B cell (primary cell): Measurements from ENCODE around the gene ERCC3. TPM values are rescaled to one million over a fixed set of nuclear protein-coding genes. Genes with fewer than 3 reads are reported as not detected.

ENCODE experiments used
- ATAC-seq: fragments of 200-7000 bp; cut with Tn5 transposase; one replicate; pipeline ENCODE4 v1.10.0; 2021; ENCODE audit warnings: low read depth, mild to moderate bottlenecking, moderate number of reproducible peaks, moderate library complexity
- CTCF ChIA-PET: fragments of 350-600 bp; sonication (Branson Sonifier 250); formaldehyde crosslinking; loops from one replicate; lab custom pipeline; 2021; ENCODE audit warnings: antibody characterized with exemption, inconsistent platforms; lab: Charles Lee
- POLR2A ChIA-PET: fragments of 350-600 bp; sonication (Branson Sonifier 250); formaldehyde crosslinking; loops from one replicate; lab custom pipeline; 2021; ENCODE audit warnings: antibody characterized with exemption; lab: Charles Lee
- DNase-seq: peaks from one replicate; pipeline ENCODE4 v3.0.0; 2013
- H2AFZ ChIP-seq: 2 replicates; pipeline ENCODE4 v1.6.1; 2012; ENCODE audit warnings: mild to moderate bottlenecking, low read depth, low read length; ENCODE audit not compliant: insufficient read depth, poor library complexity, severe bottlenecking
- H3K27ac ChIP-seq, 2 donors: 1 replicate in 1 of 2; 2 replicates in 1 of 2; pipeline ENCODE4 v1.5.1; 2012 to 2013; ENCODE audit warnings: low read length in 2 of 2, mild to moderate bottlenecking in 2 of 2, moderate library complexity in 1 of 2
- H3K27me3 ChIP-seq, 4 experiments: fragments of 200-600 bp in 1 of 4; sonication (generic) in 1 of 4; replicated peaks in 1 of 4; 1 replicate in 2 of 4; 2 replicates in 2 of 4; pipeline versions ENCODE4 v1.6.1 to v1.7.0; 2013 to 2016; ENCODE audit warnings: low read length in 3 of 4, mild to moderate bottlenecking in 2 of 4, mixed read lengths in 1 of 4, moderate library complexity in 1 of 4; ENCODE audit not compliant: insufficient read depth in 4 of 4, control insufficient read depth in 3 of 4; ENCODE audit errors: control extremely low read depth in 1 of 4
- H3K36me3 ChIP-seq, 2 experiments: replicated peaks in 1 of 2; 1 replicate in 1 of 2; 2 replicates in 1 of 2; pipeline versions ENCODE4 v1.6.1 to v1.7.1; 2013; ENCODE audit warnings: low read length in 1 of 2; ENCODE audit not compliant: insufficient read depth in 2 of 2, control insufficient read depth in 1 of 2; ENCODE audit errors: control extremely low read depth in 1 of 2, extremely low read depth in 1 of 2
- H3K4me1 ChIP-seq, 2 donors: fragments of 200-600 bp in 1 of 2; sonication (generic) in 1 of 2; 1 replicate in 1 of 2; 2 replicates in 1 of 2; pipeline versions ENCODE4 v1.5.1 to v1.6.1; 2013 to 2017; ENCODE audit warnings: low read length in 2 of 2; ENCODE audit not compliant: control insufficient read depth in 2 of 2, insufficient read depth in 2 of 2
- H3K4me2 ChIP-seq: replicated peaks from 2 replicates; pipeline ENCODE3; 2012; ENCODE audit warnings: mild to moderate bottlenecking, low read depth, low read length; ENCODE audit not compliant: poor library complexity, severe bottlenecking
- H3K4me3 ChIP-seq, 5 experiments: fragments of 200-600 bp in 1 of 5; sonication (generic) in 1 of 5; 1 replicate in 3 of 5; 2 replicates in 2 of 5; pipeline versions ENCODE4 v1.5.1 to v1.7.0; 2011 to 2016; ENCODE audit warnings: low read length in 4 of 5, mild to moderate bottlenecking in 4 of 5, low read depth in 2 of 5, control low read depth in 1 of 5, moderate library complexity in 1 of 5; ENCODE audit not compliant: insufficient read depth in 1 of 5; ENCODE audit errors: control extremely low read depth in 1 of 5, extremely low read depth in 1 of 5
- H3K79me2 ChIP-seq: fragments of 200-600 bp; sonication (generic); one replicate; pipeline ENCODE4 v1.6.0; 2016; ENCODE audit warnings: low read length; ENCODE audit not compliant: control insufficient read depth, insufficient read depth
- H3K9ac ChIP-seq: fragments of 200-600 bp; sonication (generic); 2 replicates; pipeline ENCODE4 v1.6.1; 2017; ENCODE audit warnings: mild to moderate bottlenecking, low read length, moderate library complexity
- H3K9me3 ChIP-seq, 3 donors: one replicate each; pipeline versions ENCODE4 v1.6.1 to v1.7.1; 2013; ENCODE audit warnings: low read length in 2 of 3; ENCODE audit not compliant: control insufficient read depth in 2 of 3, insufficient read depth in 1 of 3; ENCODE audit errors: control extremely low read depth in 1 of 3
- H4K20me1 ChIP-seq: 2 replicates; pipeline ENCODE4 v1.6.0; 2012; ENCODE audit warnings: mild to moderate bottlenecking, low read length; ENCODE audit not compliant: insufficient read depth, control insufficient read depth, poor library complexity, severe bottlenecking
- H3K27ac Mint-ChIP-seq: one replicate; pipeline ENCODE4 v1.8.0; 2021; ENCODE audit warnings: mixed read lengths
- H3K27me3 Mint-ChIP-seq: one replicate; pipeline ENCODE4 v1.8.0; 2021; ENCODE audit warnings: mixed read lengths
- H3K4me1 Mint-ChIP-seq: one replicate; pipeline ENCODE4 v1.8.0; 2021; ENCODE audit warnings: mixed read lengths
- H3K4me3 Mint-ChIP-seq: one replicate; pipeline ENCODE4 v1.8.0; 2021; ENCODE audit warnings: mixed read lengths
- H3K9me3 Mint-ChIP-seq: one replicate; pipeline ENCODE4 v1.8.0; 2022; ENCODE audit warnings: mixed read lengths; ENCODE audit not compliant: insufficient read depth
- EZH2 ChIP-seq: IDR thresholded peaks from 2 replicates; pipeline ENCODE4 v1.6.1; 2012; ENCODE audit warnings: borderline replicate concordance, low read depth, mild to moderate bottlenecking, moderate library complexity, low read length; ENCODE audit not compliant: insufficient read depth, poor library complexity, severe bottlenecking
- WGBS: methylation state at CpG from one replicate; pipeline ENCODE4 v1.1.5; 2013; ENCODE audit warnings: missing lambda C conversion rate; ENCODE audit not compliant: insufficient coverage; 5-methylcytosine and 5-hydroxymethylcytosine counted together
- intact Hi-C: fragments of 100-400 bp; cut with micrococcal nuclease; formaldehyde crosslinking; loops from one replicate; pipeline ENCODE4 v1.10.0; 2022
- polyA plus RNA-seq: library from polyadenylated mRNA; depleted of rRNA; stranded (reverse); fragments of >200 nt; gene quantifications from 2 replicates; pipeline ENCODE4 v1.2.3, GENCODE V29; 2012
- total RNA-seq, 2 donors: library from RNA; stranded (reverse); fragments of 120-200 nt in 1 of 2; gene quantifications; 1 replicate in 1 of 2; 2 replicates in 1 of 2; pipeline versions ENCODE4 v1.2.3 to v1.2.4, GENCODE V29; 2013 to 2022
- TF ChIP-seq, protein P1 (sequence below): fragments of 200-600 bp; IDR thresholded peaks from one replicate; pipeline ENCODE4 v1.8.0; 2022; ENCODE audit warnings: antibody characterized with exemption, mild to moderate bottlenecking

The ERCC3 gene
- total and polyA plus RNA-seq, 2 donors (not counting 1 experiment from before 2014, with no cell fraction given): 74.4 to 79.3 TPM

DNA sequence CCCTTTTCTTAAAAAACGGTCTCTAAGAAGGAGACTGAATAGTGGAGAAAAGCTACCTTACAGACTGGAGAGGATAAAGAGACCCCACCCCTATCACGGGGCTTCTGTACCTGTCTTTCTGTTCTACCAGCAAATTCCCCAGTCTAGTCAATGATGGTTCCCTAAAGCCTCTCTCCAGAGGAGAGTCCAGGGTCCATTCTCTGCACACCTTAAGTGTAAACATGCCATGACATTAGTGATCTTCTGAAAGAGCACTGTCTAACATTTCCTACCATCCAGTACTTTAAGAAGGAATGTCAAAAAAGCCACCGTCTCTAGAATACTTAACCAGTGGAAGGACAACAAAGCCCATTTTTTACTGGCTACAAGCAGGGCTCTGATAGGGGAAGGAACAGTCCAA is 17.0 kb upstream of the ERCC3 start:
- Histone ChIP-seq H3K27me3 (no peaks in the 10 kb centered on the region), H4K20me1 (no peaks in the 10 kb centered on the region), H2AFZ (no peak overlapping the region), H3K36me3 (peaks cover 35 to 56% of the 10 kb centered on the region in 2 experiments), H3K4me3 (no peak overlapping the region), H3K27ac (no peak overlapping the region), H3K9me3 (no peaks in the 10 kb centered on the region), H3K4me1 (peaks cover 10 to 17% of the 10 kb centered on the region in 2 donors), H3K79me2 (no peaks in the 10 kb centered on the region), H3K9ac (no peak overlapping the region), H3K4me2 (no peak overlapping the region)
- Mint-ChIP-seq H3K27me3 (no peaks in the 10 kb centered on the region), H3K4me1 (peaks cover 26% of the 10 kb centered on the region), H3K9me3 (no peaks in the 10 kb centered on the region), H3K4me3 (no peak overlapping the region), H3K27ac (no peak overlapping the region)
- TF ChIP-seq, protein P1, sequence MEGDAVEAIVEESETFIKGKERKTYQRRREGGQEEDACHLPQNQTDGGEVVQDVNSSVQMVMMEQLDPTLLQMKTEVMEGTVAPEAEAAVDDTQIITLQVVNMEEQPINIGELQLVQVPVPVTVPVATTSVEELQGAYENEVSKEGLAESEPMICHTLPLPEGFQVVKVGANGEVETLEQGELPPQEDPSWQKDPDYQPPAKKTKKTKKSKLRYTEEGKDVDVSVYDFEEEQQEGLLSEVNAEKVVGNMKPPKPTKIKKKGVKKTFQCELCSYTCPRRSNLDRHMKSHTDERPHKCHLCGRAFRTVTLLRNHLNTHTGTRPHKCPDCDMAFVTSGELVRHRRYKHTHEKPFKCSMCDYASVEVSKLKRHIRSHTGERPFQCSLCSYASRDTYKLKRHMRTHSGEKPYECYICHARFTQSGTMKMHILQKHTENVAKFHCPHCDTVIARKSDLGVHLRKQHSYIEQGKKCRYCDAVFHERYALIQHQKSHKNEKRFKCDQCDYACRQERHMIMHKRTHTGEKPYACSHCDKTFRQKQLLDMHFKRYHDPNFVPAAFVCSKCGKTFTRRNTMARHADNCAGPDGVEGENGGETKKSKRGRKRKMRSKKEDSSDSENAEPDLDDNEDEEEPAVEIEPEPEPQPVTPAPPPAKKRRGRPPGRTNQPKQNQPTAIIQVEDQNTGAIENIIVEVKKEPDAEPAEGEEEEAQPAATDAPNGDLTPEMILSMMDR: no peak
- no peak for TF ChIP-seq EZH2
- intact Hi-C loops: no loop called here
- no peak for DNase-seq
- no peak for ATAC-seq
- ChIA-PET POLR2A (no interaction called here), CTCF (interaction anchor here (1.1 kb wide), 1 partner anchor 243 kb away, joined by 3 read pairs; no protein-coding TSS in a partner anchor)
- WGBS: 100% methylated on average over 2 of the region's 3 CpGs

DNA sequence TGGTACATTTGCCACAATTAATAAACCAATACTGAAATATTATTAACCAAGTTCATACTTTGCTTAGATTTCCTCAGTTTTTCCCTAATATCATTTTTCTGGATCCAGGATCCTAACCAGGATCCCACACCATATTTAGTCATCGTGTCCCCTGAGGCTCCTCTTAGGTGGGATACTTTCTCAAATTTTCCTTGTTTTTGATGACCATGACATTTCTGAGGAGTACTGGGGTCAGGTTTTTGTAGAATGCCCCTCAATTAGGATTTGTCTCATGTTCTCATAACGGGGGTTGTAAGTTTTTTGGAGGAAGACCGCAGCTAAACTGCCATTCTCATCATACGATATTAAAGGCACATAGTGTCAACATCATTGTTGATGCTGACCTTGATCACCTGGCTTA is 15.5 kb upstream of the ERCC3 start:
- no peaks in the 10 kb centered on the region for H4K20me1 ChIP-seq
- ChIA-PET POLR2A (no interaction called here), CTCF (interaction anchor here (0.8 to 4.4 kb wide), 2 partner anchors 107 to 170 kb away, joined by 3 to 18 read pairs; no protein-coding TSS in a partner anchor)
- intact Hi-C loops: no loop called here
- peaks cover 10 to 17% of the 10 kb centered on the region in 2 donors for H3K4me1 ChIP-seq
- no peaks in the 10 kb centered on the region for H3K79me2 ChIP-seq
- TF ChIP-seq, protein P1: no peak
- no peak for TF ChIP-seq EZH2
- Mint-ChIP-seq H3K4me3 (no peak overlapping the region), H3K4me1 (peaks cover 28% of the 10 kb centered on the region), H3K9me3 (no peaks in the 10 kb centered on the region), H3K27ac (no peak overlapping the region), H3K27me3 (no peaks in the 10 kb centered on the region)
- H3K9ac ChIP-seq: no peak overlapping the region
- no peak overlapping the region for H3K27ac ChIP-seq
- H2AFZ ChIP-seq: no peak overlapping the region
- H3K4me2 ChIP-seq: no peak overlapping the region
- no peaks in the 10 kb centered on the region for H3K9me3 ChIP-seq
- no peak for DNase-seq
- H3K36me3 ChIP-seq: peaks cover 34 to 56% of the 10 kb centered on the region in 2 experiments
- H3K4me3 ChIP-seq: no peak overlapping the region
- WGBS: 83% methylated on average over 1 of the region's 4 CpGs
- no peak for ATAC-seq
- no peaks in the 10 kb centered on the region for H3K27me3 ChIP-seq
